Measurements from ENCODE around the gene USP7. TPM values are rescaled to one million over a fixed set of nuclear protein-coding genes. Genes with fewer than 3 reads are reported as not detected.

Gene USP7
- total RNA-seq, 1 experiment from 2014 or later = 148 TPM

GRCh38 chr16:8921347-8921984 lies 42.2 kb downstream of the USP7 start:
- Mint-ChIP-seq H3K4me3 (ENCODE audit: unreplicated experiment) (no peak overlapping the region), H3K9me3 (ENCODE audit: unreplicated experiment) (no peaks in the 10 kb centered on the region), H3K4me1 (ENCODE audit: low read depth, unreplicated experiment) (peaks cover 14% of the 10 kb centered on the region), H3K27me3 (ENCODE audit: insufficient read depth, unreplicated experiment) (no peaks in the 10 kb centered on the region), H3K27ac (ENCODE audit: unreplicated experiment) (peak overlapping the region; percentile 25), H3K36me3 (ENCODE audit: insufficient read depth, unreplicated experiment) (peaks cover 81% of the 10 kb centered on the region)
- intact Hi-C loops (cut with micrococcal nuclease; ENCODE audit: unreplicated experiment) = no loop called here
- H3K36me3 ChIP-seq (ENCODE audit: control insufficient read depth, insufficient read depth, low read length) = peaks cover 2% of the 10 kb centered on the region
- no peaks in the 10 kb centered on the region for H3K9me3 ChIP-seq
- DNase-seq = no peak
- no TSS peak for BruUV-seq (replicated peaks)
- no peaks in the 10 kb centered on the region for H3K27me3 ChIP-seq (replicated peaks; ENCODE audit: control insufficient read depth, insufficient read depth, low read length)
- POLR2A ChIA-PET = no interaction called here
- no peak overlapping the region for H3K4me3 ChIP-seq (ENCODE audit: low read depth, low read length)
- CTCF ChIA-PET = interaction anchor here (1.0 kb wide), 1 partner anchor 87 kb away, joined by 4 read pairs; no protein-coding TSS in a partner anchor
- no peak for TF ChIP-seq CTCF (IDR thresholded peaks at IDR 0.05; ENCODE audit: insufficient read depth in 1 of 2, low read depth in 1 of 2, low read length in 1 of 2, severe bottlenecking in 1 of 2, unreplicated experiment in 1 of 2)
- H3K4me1 ChIP-seq = peaks cover 11% of the 10 kb centered on the region

- no peaks in the 10 kb centered on the region for H3K9me3 Mint-ChIP-seq (ENCODE audit: unreplicated experiment)
- no peak overlapping the region for H3K4me3 ChIP-seq (ENCODE audit: low read depth, low read length)
- H3K4me1 ChIP-seq = peaks cover 11% of the 10 kb centered on the region
- ChIA-PET POLR2A (no interaction called here), CTCF (interaction anchor here (0.7 to 1.6 kb wide), 4 partner anchors 16 to 285 kb away, joined by 3 to 6 read pairs (median 4); no protein-coding TSS in a partner anchor)
- no peaks in the 10 kb centered on the region for H3K27me3 ChIP-seq (replicated peaks; ENCODE audit: control insufficient read depth, insufficient read depth, low read length)
- TF ChIP-seq CTCF (IDR thresholded peaks at IDR 0.05; ENCODE audit: insufficient read depth in 1 of 2, low read depth in 1 of 2, low read length in 1 of 2, severe bottlenecking in 1 of 2, unreplicated experiment in 1 of 2) = no peak
- H3K27ac Mint-ChIP-seq (ENCODE audit: unreplicated experiment) = peak overlapping the region; percentile 57
- intact Hi-C loops (cut with micrococcal nuclease; ENCODE audit: unreplicated experiment) = no loop called here
- H3K4me3 Mint-ChIP-seq (ENCODE audit: unreplicated experiment) = no peak overlapping the region
- peaks cover 2% of the 10 kb centered on the region for H3K36me3 ChIP-seq (ENCODE audit: control insufficient read depth, insufficient read depth, low read length)
- no peaks in the 10 kb centered on the region for H3K9me3 ChIP-seq
- no peaks in the 10 kb centered on the region for H3K27me3 Mint-ChIP-seq (ENCODE audit: insufficient read depth, unreplicated experiment)
- DNase-seq = no peak
- peaks cover 14% of the 10 kb centered on the region for H3K4me1 Mint-ChIP-seq (ENCODE audit: low read depth, unreplicated experiment)
- no TSS peak for BruUV-seq (replicated peaks)
- H3K36me3 Mint-ChIP-seq (ENCODE audit: insufficient read depth, unreplicated experiment) = peaks cover 75% of the 10 kb centered on the region
Measured at GRCh38 chr16:8920645-8921346, 42.9 kb downstream of the USP7 start.

- Mint-ChIP-seq H3K4me1 (ENCODE audit: low read depth, unreplicated experiment) (peaks cover 14% of the 10 kb centered on the region), H3K36me3 (ENCODE audit: insufficient read depth, unreplicated experiment) (peaks cover 70% of the 10 kb centered on the region), H3K27me3 (ENCODE audit: insufficient read depth, unreplicated experiment) (no peaks in the 10 kb centered on the region), H3K4me3 (ENCODE audit: unreplicated experiment) (peak overlapping the region; percentile 16), H3K9me3 (ENCODE audit: unreplicated experiment) (no peaks in the 10 kb centered on the region), H3K27ac (ENCODE audit: unreplicated experiment) (peak overlapping the region; percentile 57)
- peaks cover 2% of the 10 kb centered on the region for H3K36me3 ChIP-seq (ENCODE audit: control insufficient read depth, insufficient read depth, low read length)
- ChIA-PET POLR2A (no interaction called here), CTCF (interaction anchor here (0.7 to 1.6 kb wide), 4 partner anchors 9 to 284 kb away, joined by 3 to 6 read pairs (median 4); no protein-coding TSS in a partner anchor)
- TF ChIP-seq CTCF (IDR thresholded peaks at IDR 0.05; ENCODE audit: insufficient read depth in 1 of 2, low read depth in 1 of 2, low read length in 1 of 2, severe bottlenecking in 1 of 2, unreplicated experiment in 1 of 2) = no peak
- peak in 1 of 2 experiments; percentile 39 for DNase-seq
- intact Hi-C loops (cut with micrococcal nuclease; ENCODE audit: unreplicated experiment) = no loop called here
- no peaks in the 10 kb centered on the region for H3K27me3 ChIP-seq (replicated peaks; ENCODE audit: control insufficient read depth, insufficient read depth, low read length)
- H3K4me1 ChIP-seq = peaks cover 11% of the 10 kb centered on the region
- H3K4me3 ChIP-seq (ENCODE audit: low read depth, low read length) = no peak overlapping the region
- no TSS peak for BruUV-seq (replicated peaks)
- H3K9me3 ChIP-seq = no peaks in the 10 kb centered on the region
Measured at GRCh38 chr16:8919934-8920462, 43.7 kb downstream of the USP7 start.
